ENCODE measurements around the gene SELENOO.

The SELENOO gene

GRCh38 chr22:50194037-50194805, 6.6 kb upstream of the SELENOO start:
- H3K36me3 ChIP-seq (ENCODE audit: insufficient read depth, low read length), result peaks cover 70% of the 10 kb centered on the region
- peaks cover 39% of the 10 kb centered on the region for H3K4me1 ChIP-seq (ENCODE audit: insufficient read depth, low read length)
- no peak overlapping the region for H3K27ac ChIP-seq (ENCODE audit: low read length)
- H2AFZ ChIP-seq (ENCODE audit: low read depth, low read length), result no peak overlapping the region
- ATAC-seq (ENCODE audit: insufficient read depth, low read depth) (no peak), DNase-seq (no peak)
- no peak overlapping the region for H3K9ac ChIP-seq (ENCODE audit: low read depth, low read length)
- H3K79me2 ChIP-seq (ENCODE audit: insufficient read depth, low read length), result peaks cover 48% of the 10 kb centered on the region
- no peak overlapping the region for H3K4me2 ChIP-seq (ENCODE audit: insufficient read depth, low read length)
- H3K9me3 ChIP-seq (ENCODE audit: insufficient read depth, low read length, severe bottlenecking), result no peaks in the 10 kb centered on the region
- no peak for TF ChIP-seq CTCF (IDR thresholded peaks at IDR 0.05; ENCODE audit: borderline replicate concordance, extremely low read depth, low read length, poor library complexity, severe bottlenecking)
- TF ChIP-seq EZH2 (IDR thresholded peaks at IDR 0.05; ENCODE audit: borderline replicate concordance, low read depth, low read length, severe bottlenecking), result no peak
- no peak overlapping the region for H3K4me3 ChIP-seq (ENCODE audit: low read depth in 1 of 2, low read length in 2 of 2)
- H4K20me1 ChIP-seq (ENCODE audit: insufficient read depth, low read length), result peaks cover 74% of the 10 kb centered on the region
- no peaks in the 10 kb centered on the region for H3K27me3 ChIP-seq (ENCODE audit: insufficient read depth, low read length, poor library complexity)

GRCh38 chr22:50196256-50196655, 4.6 kb upstream of the SELENOO start:
- no peak overlapping the region for H3K4me2 ChIP-seq (ENCODE audit: insufficient read depth, low read length)
- no peak overlapping the region for H3K9ac ChIP-seq (ENCODE audit: low read depth, low read length)
- H4K20me1 ChIP-seq (ENCODE audit: insufficient read depth, low read length), result peaks cover 60% of the 10 kb centered on the region
- no peak for DNase-seq
- H3K36me3 ChIP-seq (ENCODE audit: insufficient read depth, low read length), result peaks cover 68% of the 10 kb centered on the region
- no peaks in the 10 kb centered on the region for H3K9me3 ChIP-seq (ENCODE audit: insufficient read depth, low read length, severe bottlenecking)
- H3K4me1 ChIP-seq (ENCODE audit: insufficient read depth, low read length), result peaks cover 31% of the 10 kb centered on the region
- no peak for TF ChIP-seq EZH2 (IDR thresholded peaks at IDR 0.05; ENCODE audit: borderline replicate concordance, low read depth, low read length, severe bottlenecking)
- no peak for TF ChIP-seq CTCF (IDR thresholded peaks at IDR 0.05; ENCODE audit: borderline replicate concordance, extremely low read depth, low read length, poor library complexity, severe bottlenecking)
- H2AFZ ChIP-seq (ENCODE audit: low read depth, low read length), result no peak overlapping the region
- H3K27me3 ChIP-seq (ENCODE audit: insufficient read depth, low read length, poor library complexity), result no peaks in the 10 kb centered on the region
- H3K4me3 ChIP-seq (ENCODE audit: low read depth in 1 of 2, low read length in 2 of 2), result no peak overlapping the region
- ATAC-seq (ENCODE audit: insufficient read depth, low read depth), result no peak
- peaks cover 40% of the 10 kb centered on the region for H3K79me2 ChIP-seq (ENCODE audit: insufficient read depth, low read length)
- no peak overlapping the region for H3K27ac ChIP-seq (ENCODE audit: low read length)

- no peaks in the 10 kb centered on the region for H3K27me3 ChIP-seq (ENCODE audit: insufficient read depth, low read length, poor library complexity)
- H3K36me3 ChIP-seq (ENCODE audit: insufficient read depth, low read length), result peaks cover 64% of the 10 kb centered on the region
- no peak for ATAC-seq (ENCODE audit: insufficient read depth, low read depth)
- H3K9me3 ChIP-seq (ENCODE audit: insufficient read depth, low read length, severe bottlenecking), result no peaks in the 10 kb centered on the region
- peaks cover 28% of the 10 kb centered on the region for H3K4me1 ChIP-seq (ENCODE audit: insufficient read depth, low read length)
- no peak overlapping the region for H3K4me2 ChIP-seq (ENCODE audit: insufficient read depth, low read length)
- TF ChIP-seq CTCF (IDR thresholded peaks at IDR 0.05; ENCODE audit: borderline replicate concordance, extremely low read depth, low read length, poor library complexity, severe bottlenecking) (no peak), EZH2 (IDR thresholded peaks at IDR 0.05; ENCODE audit: borderline replicate concordance, low read depth, low read length, severe bottlenecking) (no peak)
- no peak overlapping the region for H3K9ac ChIP-seq (ENCODE audit: low read depth, low read length)
- no peak for DNase-seq
- no peak overlapping the region for H3K27ac ChIP-seq (ENCODE audit: low read length)
- H4K20me1 ChIP-seq (ENCODE audit: insufficient read depth, low read length), result peaks cover 61% of the 10 kb centered on the region
- no peak overlapping the region for H2AFZ ChIP-seq (ENCODE audit: low read depth, low read length)
- H3K4me3 ChIP-seq (ENCODE audit: low read depth in 1 of 2, low read length in 2 of 2), result no peak overlapping the region
- peaks cover 45% of the 10 kb centered on the region for H3K79me2 ChIP-seq (ENCODE audit: insufficient read depth, low read length)
Observed at GRCh38 chr22:50197000-50197800, 3.6 kb upstream of the SELENOO start.

Measured in DND-41 (cell line).